ENCODE measurements around the gene UMPS.

Gene UMPS

GRCh38 chr3:124730129-124730940 lies at the start of gene UMPS:
Gene UMPS, plus strand, starts transcription at chr3:124730452. Its CDS starts 20 bp downstream, at chr3:124730472.
- peaks cover 19% of the 10 kb centered on the region for H3K4me1 ChIP-seq (ENCODE audit: insufficient read depth, poor library complexity, severe bottlenecking)
- peak; percentile 77 for DNase-seq (ENCODE audit: low spot score)

GRCh38 chr3:124680521-124680920 lies 49.7 kb upstream of the UMPS start:
- Histone ChIP-seq H3K9me3 (ENCODE audit: severe bottlenecking) (no peaks in the 10 kb centered on the region), H3K27ac (ENCODE audit: poor library complexity, severe bottlenecking) (no peak overlapping the region), H3K36me3 (ENCODE audit: low read depth) (no peaks in the 10 kb centered on the region), H3K4me3 (ENCODE audit: severe bottlenecking) (no peak overlapping the region), H3K27me3 (ENCODE audit: insufficient read depth, poor library complexity, severe bottlenecking) (no peaks in the 10 kb centered on the region), H3K4me1 (ENCODE audit: insufficient read depth, poor library complexity, severe bottlenecking) (no peaks in the 10 kb centered on the region)
- TF ChIP-seq CTCF (IDR thresholded peaks at IDR 0.05; ENCODE audit: poor library complexity, severe bottlenecking): no peak
- DNase-seq (ENCODE audit: low spot score) (no peak), ATAC-seq (ENCODE audit: low read depth) (no peak)

More at GRCh38 chr3:124730129-124730940, at the start of gene UMPS:
- peaks cover 34% of the 10 kb centered on the region for H3K36me3 ChIP-seq (ENCODE audit: low read depth)
- no peak for TF ChIP-seq CTCF (IDR thresholded peaks at IDR 0.05; ENCODE audit: poor library complexity, severe bottlenecking)
- peak within 1 kb of the TSS; percentile 65 for H3K4me3 ChIP-seq (ENCODE audit: severe bottlenecking)
- no peaks in the 10 kb centered on the region for H3K9me3 ChIP-seq (ENCODE audit: severe bottlenecking)
- H3K27ac ChIP-seq (ENCODE audit: poor library complexity, severe bottlenecking): peak within 1 kb of the TSS; percentile 13
- ATAC-seq (ENCODE audit: low read depth): peak; percentile 86
- H3K27me3 ChIP-seq (ENCODE audit: insufficient read depth, poor library complexity, severe bottlenecking): no peaks in the 10 kb centered on the region

- Histone ChIP-seq H3K9me3 (ENCODE audit: severe bottlenecking) (no peaks in the 10 kb centered on the region), H3K27ac (ENCODE audit: poor library complexity, severe bottlenecking) (no peak overlapping the region), H3K4me1 (ENCODE audit: insufficient read depth, poor library complexity, severe bottlenecking) (no peaks in the 10 kb centered on the region), H3K36me3 (ENCODE audit: low read depth) (no peaks in the 10 kb centered on the region), H3K4me3 (ENCODE audit: severe bottlenecking) (no peak overlapping the region), H3K27me3 (ENCODE audit: insufficient read depth, poor library complexity, severe bottlenecking) (no peaks in the 10 kb centered on the region)
- ATAC-seq (ENCODE audit: low read depth) (no peak), DNase-seq (ENCODE audit: low spot score) (no peak)
- no peak for TF ChIP-seq CTCF (IDR thresholded peaks at IDR 0.05; ENCODE audit: poor library complexity, severe bottlenecking)
These were observed 48.0 kb upstream of the UMPS start for GRCh38 chr3:124682263-124682662.

- TF ChIP-seq CTCF (IDR thresholded peaks at IDR 0.05; ENCODE audit: poor library complexity, severe bottlenecking): no peak
- no peaks in the 10 kb centered on the region for H3K27me3 ChIP-seq (ENCODE audit: insufficient read depth, poor library complexity, severe bottlenecking)
- no peak overlapping the region for H3K4me3 ChIP-seq (ENCODE audit: severe bottlenecking)
- ATAC-seq (ENCODE audit: low read depth) (no peak), DNase-seq (ENCODE audit: low spot score) (no peak)
- H3K36me3 ChIP-seq (ENCODE audit: low read depth): no peaks in the 10 kb centered on the region
- no peaks in the 10 kb centered on the region for H3K9me3 ChIP-seq (ENCODE audit: severe bottlenecking)
- no peak overlapping the region for H3K27ac ChIP-seq (ENCODE audit: poor library complexity, severe bottlenecking)
- H3K4me1 ChIP-seq (ENCODE audit: insufficient read depth, poor library complexity, severe bottlenecking): no peaks in the 10 kb centered on the region
These were observed 45.8 kb upstream of the UMPS start for GRCh38 chr3:124684459-124684858.

- DNase-seq (ENCODE audit: low spot score) (no peak), ATAC-seq (ENCODE audit: low read depth) (no peak)
- Histone ChIP-seq H3K9me3 (ENCODE audit: severe bottlenecking) (no peaks in the 10 kb centered on the region), H3K27me3 (ENCODE audit: insufficient read depth, poor library complexity, severe bottlenecking) (no peaks in the 10 kb centered on the region), H3K4me3 (ENCODE audit: severe bottlenecking) (no peak overlapping the region), H3K36me3 (ENCODE audit: low read depth) (no peaks in the 10 kb centered on the region), H3K27ac (ENCODE audit: poor library complexity, severe bottlenecking) (no peak overlapping the region), H3K4me1 (ENCODE audit: insufficient read depth, poor library complexity, severe bottlenecking) (no peaks in the 10 kb centered on the region)
- TF ChIP-seq CTCF (IDR thresholded peaks at IDR 0.05; ENCODE audit: poor library complexity, severe bottlenecking): no peak
These were observed 45.2 kb upstream of the UMPS start for GRCh38 chr3:124685067-124685466.
